GM19452 (cell line): Measurements from ENCODE around the gene EMX2.

Source experiments
- ATAC-seq: cut with Tn5 transposase; IDR thresholded peaks from one replicate; pipeline ENCODE4 v1.9.1; 2021; ENCODE audit not compliant: unreplicated experiment

Gene EMX2

GRCh38 chr10:117594722-117595121 lies 52.2 kb downstream of the EMX2 start:
- no peak for ATAC-seq

GRCh38 chr10:117596706-117597105 lies 54.2 kb downstream of the EMX2 start:
- no peak for ATAC-seq

GRCh38 chr10:117597216-117597615 lies 54.7 kb downstream of the EMX2 start:
- no peak for ATAC-seq
